Embryonic facial prominence (tissue), 1 donor: ENCODE data around the gene C22orf31.

Experiments
- DNase-seq: peaks from one replicate; pipeline ENCODE4 v3.0.0-alpha.2; 2016; ENCODE audit errors: extremely low spot score

C22orf31 gene

DNA sequence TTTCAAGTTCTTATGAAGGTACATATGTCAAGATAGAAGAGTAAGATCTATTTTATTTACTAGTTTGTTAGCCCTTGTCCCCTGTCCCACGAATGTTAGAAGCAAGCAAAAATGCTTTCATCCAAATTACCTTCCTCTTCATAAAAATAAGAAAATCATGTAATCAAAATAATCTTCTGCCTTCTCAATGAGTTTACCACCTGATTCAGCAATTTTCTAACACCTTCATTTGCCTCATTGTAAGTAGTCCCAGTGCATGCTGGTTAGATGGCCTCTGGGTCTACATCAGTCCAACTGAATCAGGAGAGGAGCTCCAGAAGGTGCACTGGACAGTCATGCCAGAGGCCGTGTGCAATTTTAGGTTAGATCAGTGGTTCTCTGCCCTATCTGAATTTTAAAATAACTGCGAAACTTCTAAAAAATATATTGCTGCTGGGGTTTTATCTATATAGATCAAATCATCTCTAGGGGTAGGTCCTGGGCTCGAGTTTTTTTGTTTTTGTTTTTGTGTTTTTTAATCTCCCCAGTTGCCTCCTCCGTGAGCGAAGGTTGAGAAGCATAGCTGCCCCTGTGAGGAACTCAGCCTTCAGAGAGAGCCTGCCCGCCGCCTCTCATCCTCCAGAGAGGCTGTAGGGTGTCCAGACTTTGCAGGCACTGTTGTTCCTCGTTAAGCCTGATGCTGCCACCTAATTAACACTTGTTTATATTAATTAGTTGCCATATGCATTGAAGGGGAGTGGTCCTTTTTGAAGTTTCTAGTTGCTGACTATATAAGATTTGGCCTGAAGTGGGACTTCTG lies 32.2 kb downstream of the C22orf31 start:
- no peak for DNase-seq

DNA sequence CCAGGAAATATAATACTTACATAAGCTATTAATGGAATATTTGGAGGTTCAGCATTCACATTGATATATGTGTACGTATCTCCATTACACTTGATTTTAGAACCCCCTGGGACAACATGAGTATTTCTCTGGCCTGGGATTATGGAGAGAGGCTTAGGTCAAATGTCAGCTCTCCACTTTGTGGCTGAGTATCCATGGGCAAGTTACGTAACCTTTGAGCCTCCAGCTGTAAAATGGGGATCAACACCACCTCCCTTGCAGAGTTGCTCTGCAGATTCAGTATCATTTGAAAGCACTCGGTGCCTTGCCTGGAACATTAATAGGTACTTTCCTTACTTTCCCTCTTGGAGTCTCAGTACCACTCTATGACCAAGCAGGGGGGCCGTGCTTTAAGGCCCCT lies 33.2 kb downstream of the C22orf31 start:
- DNase-seq = no peak

DNA sequence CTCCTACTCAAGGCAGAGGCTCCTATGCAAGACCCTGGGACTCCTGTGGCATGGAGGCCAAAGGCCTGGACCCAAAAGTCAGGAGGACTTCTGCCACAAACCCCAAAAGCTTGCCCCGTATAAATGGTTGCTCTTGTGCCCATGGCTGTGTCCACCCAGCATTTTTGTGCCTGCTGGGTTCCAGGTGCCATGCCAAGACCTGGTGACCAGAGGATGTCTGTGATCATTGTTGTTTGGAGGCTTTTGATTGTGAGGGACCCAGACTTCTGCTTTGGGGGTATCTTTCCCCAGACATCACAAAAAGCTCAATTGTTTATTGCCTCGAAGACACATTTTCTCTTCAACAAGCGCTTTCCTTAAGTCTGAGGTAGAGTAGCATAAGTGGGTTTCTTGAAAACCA lies 35.1 kb downstream of the C22orf31 start:
- no peak for DNase-seq

DNA sequence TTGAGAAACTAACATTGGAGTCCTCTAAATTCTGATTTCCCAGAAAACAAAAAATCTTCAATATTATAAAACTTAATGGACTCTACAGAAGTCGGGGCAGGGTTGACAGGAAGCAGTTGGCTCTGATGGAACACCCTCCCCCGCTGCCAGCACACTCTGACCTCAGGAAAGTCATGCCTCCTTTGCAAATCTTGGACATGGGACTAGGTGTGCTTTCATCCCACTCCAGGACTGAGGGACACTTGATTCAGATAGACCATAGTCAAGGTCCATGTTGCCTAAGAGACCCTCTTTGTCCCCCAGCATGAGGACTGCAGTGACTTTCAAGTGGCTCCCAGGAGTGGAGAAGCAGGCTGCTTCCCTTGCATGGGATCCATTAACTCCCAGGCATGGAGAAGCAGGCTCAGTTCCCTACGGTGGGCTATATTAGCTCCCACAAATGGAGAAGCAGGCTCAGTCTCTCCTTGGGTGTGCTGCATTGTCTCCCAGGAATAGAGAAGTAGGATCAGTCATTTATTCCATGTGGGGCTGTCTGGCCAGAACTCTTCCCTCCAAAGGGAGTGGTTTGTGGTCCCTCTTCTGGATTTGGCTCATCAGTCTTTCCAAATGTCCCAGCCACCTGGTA lies 38.3 kb downstream of the C22orf31 start:
- no peak for DNase-seq

DNA sequence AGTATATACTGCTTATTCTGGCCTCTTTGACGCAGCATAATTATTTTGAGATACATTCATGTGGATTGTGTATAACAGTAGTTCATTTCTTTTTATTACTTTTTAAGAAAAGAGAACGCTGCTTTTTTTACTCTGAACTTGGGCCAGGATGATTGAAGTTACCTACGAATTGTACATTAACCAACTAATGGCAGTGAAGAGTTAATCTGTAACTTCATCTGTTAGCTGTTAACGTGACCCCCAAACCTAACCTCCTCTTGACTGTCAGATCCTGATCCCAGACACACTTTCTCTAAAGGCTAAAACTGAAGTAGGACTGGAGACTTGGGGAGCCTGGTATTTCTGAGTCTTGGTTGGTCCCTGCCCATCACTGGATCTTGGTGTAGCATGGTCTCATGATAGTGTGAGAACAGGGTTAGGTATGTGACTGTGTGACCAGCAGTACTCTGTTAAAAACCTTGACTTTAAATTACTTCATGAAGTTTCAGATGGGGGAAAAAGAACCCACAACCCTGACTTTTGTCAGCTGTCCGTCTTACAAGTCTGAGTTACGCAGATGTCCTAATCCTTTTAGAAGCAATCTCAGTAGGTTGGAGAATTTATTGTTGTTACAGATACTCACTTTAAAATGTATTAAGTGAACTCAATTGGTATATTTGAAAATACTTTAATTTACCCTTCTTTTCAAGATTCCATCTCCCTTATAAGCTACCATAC lies 39.4 kb downstream of the C22orf31 start:
- no peak for DNase-seq

DNA sequence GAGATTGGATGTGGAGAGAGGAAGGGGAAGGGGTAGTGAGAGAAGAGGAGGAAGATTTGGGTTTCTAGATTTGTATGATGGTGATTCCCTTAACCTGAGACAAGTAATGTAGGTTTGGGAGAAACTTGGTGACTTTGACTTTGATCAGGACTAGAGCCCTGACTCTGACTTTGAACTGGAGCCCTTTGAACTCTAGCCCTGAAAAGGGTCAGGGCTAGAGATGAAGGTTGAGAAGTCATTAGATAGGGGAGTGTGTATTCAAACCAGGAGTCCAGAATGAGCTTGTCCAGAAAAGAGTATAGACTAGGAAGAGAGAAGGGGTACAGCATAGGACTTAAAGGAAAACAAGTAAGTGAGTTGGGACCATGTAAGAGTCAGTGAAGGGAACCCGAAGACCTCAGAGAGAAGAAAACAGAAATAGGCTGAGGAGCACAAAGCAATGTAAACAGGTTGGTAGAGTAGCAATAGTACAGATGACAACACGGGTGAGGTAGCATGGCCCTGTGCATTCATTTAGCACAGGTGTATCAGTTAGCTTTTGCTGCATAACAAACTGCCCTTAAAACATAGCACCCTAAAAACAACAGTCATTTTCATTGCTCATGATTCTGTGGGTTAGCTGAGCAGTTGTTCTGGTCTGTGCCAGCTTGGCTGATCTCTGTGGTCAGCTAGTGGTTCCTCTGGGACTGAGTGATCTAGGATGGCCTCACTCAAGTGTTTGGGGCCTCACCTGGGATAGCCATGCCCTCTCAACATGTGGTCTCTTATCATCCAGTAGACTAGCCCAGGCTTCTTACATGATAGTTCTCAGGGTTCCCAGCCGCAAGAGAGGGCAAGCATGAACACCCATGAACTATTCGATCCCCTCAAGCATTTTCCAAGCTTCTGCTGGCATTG lies 43.1 kb downstream of the C22orf31 start:
- DNase-seq = no peak

DNA sequence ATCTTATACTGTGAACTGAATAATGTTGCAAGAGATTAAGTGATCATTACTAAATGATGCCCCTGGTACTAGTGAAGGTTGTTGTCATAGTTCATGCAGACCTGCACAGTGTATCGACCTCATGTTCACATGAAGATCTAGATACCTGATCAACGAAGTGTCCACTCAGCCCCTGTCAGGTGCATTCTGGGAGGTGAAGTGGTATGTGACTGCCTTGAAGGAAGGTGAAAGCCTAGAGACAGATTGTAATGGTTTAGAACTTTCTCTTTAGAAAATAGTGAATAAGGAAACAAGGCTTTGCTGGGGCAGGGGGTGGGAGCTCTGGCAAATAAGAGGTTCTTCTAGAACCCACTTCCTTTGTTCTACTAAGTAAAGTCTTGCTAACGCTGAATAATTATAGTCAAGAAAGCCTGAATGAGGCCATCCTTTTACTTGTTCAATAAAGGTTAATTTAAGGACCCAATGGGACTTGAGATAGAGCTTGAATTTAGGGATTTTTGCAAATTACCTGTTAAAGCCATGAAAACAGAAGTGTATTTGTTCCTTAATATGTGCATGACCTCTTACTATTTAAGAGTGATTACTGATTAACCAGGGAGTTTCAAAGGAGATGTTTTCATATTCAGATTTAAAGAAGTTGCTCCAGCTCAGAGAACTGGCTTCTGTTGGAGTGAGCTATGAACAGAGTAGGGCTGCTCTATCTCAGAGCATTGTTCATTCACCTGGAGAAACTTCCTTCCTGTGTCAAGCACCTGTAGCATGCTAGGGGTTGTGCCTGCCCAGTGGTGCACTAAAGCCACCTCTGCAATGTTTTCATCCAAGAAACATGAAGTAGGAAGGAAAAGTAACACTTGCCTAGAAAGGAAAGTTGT lies 45.3 kb downstream of the C22orf31 start:
- DNase-seq = no peak

DNA sequence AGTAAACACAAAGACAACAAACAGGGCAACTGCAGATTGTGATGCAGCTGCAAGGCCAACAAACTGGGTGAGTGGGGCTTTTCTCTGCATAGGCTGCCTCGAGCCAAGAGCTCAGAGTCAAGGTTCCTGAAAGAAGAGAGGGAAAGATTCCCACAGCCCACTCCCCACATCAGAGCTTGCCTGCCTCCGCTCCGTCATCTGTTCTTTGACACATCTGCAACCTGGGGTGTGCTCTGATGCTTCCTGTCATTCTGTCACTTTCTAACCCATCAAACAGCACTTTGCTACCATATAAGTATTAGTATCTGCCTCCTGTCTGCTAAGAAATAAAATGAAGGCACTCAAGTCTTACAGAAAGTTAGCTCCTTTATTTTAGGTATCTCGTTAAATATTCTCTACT lies 46.9 kb downstream of the C22orf31 start:
- no peak for DNase-seq

DNA sequence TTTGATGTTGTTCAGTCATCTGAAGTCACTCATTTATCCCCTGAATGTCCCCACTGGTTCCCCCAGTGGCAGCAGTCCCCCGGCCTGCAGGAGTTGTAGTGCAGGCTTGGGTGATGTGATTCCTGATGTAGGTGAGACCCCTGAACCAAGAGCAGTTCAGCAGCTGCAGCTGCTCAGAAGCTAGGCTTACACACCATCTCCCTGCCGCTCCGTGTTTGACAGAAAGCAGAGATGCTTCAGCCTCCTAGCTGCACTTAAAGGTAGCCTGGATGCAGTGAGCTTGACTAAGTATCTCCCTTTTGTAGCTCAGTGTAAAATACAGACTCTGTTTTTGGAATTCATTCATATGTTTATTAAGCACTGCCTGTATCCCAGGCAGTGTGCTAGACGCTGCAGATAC lies 47.3 kb downstream of the C22orf31 start:
- no peak for DNase-seq

DNA sequence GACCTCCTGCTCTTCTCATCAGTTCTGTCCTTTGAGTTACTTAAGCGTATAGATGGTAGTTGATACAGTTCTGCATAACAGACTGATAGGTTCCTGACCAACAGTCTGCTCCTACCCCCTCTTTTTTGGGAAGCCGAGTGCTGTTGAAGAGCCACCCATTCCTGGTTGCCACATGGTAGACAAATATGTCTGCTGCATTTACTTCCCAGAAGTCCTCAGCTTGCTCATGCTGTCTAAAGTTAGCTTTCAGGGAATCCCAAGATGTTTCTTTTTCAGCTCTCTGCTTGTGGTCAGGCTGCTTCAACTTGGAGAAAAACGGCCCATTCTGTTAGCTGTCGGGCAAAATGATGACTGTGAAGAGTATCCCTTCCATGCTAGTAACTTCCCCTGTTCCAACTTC lies 48.7 kb downstream of the C22orf31 start:
- no peak for DNase-seq

DNA sequence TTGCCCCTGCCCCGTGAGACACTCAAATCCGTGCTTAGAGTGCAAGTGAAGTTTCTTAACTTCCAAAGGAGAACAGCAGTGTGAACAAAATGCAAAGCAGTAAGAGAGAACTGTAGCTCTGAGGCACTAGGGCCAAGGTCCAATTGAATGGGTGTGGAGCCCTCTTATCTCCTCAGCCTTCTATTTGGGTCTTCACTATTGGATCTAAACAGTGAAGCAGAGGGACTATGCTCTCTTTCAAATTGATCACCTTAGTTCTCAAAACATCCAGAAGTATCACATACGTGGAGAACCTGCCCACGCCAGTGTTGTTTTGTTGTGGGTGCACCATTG lies 49.6 kb downstream of the C22orf31 start:
- no peak for DNase-seq

DNA sequence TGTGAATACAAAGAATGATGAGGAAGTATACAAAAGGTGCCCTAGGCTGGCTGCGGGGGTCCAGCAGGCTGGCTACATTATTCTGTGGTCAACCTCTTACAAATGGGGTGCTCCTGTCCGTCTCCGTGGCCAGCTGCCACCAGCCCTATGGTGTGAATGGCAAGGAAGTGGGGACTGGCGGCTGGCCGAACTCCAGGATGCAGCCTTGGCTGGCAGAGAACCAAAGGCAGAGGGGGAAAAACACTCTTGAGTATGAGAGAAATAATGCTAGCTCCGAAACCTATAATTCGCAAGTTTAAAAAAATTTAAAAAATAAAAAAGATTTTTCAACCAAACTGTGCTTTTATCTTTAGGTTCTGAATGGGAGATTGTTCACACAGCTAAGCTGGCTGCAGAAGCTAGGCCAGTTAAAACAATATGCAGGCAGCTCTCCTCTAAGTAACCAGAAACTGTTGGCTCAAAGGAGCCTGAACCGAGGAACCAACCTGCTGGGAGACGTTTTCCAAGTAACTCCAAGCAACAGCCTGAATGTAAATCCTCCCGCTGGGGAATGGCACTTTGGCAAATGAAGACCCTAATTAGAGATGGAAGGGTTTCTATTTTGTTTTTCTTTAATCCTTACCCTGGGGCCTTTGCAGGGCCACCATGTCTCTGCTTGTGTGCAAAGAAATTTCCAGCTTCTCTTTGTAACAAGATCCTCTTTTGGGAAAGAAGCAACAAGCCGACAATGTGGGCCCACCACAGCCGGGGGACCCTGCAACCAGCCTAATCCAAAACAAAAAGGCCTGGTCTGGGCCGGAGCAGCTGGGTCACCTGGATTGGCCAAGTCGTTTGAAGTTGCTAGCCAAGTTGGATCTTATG lies 50.2 kb downstream of the C22orf31 start:
- no peak for DNase-seq

DNA sequence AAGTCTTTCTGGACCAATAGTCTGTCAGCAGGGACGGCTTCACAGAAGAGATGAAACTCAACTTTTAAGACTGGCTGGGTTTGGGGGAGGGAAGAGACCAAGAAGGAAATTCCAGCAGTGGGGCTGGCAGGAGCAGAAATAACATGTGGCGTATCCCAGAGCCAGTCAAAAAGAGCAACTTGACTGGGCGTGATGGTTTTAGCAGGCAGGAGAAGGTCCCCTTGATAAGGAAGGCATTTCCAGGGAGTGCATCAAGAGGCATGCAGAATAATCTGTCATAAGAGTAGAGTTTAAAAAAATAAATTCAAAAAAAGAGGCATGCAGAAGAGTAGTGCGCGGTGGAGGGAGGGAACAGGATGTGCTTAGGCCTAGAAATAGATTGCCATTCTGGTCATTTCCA lies 52.5 kb downstream of the C22orf31 start:
- DNase-seq = no peak
